Glutamatergic neuron (in vitro differentiated cells): Measurements from ENCODE around the gene PLPP2. TPM values are rescaled to one million over a fixed set of nuclear protein-coding genes. Genes with fewer than 3 reads are reported as not detected.

Source experiments
- DNase-seq: peaks from one replicate; pipeline ENCODE4 v3.0.0; 2022
- H3K27ac Mint-ChIP-seq: one replicate; pipeline ENCODE4 v1.8.0; 2020; ENCODE audit warnings: mild to moderate bottlenecking, mixed read lengths, inconsistent platforms; ENCODE audit not compliant: unreplicated experiment
- H3K27me3 Mint-ChIP-seq: one replicate; pipeline ENCODE4 v1.8.0; 2020; ENCODE audit warnings: mild to moderate bottlenecking, moderate library complexity, mixed read lengths, inconsistent platforms; ENCODE audit not compliant: unreplicated experiment
- H3K36me3 Mint-ChIP-seq: one replicate; pipeline ENCODE4 v1.8.0; 2020; ENCODE audit warnings: mild to moderate bottlenecking, mixed read lengths, inconsistent platforms; ENCODE audit not compliant: unreplicated experiment
- H3K4me1 Mint-ChIP-seq: one replicate; pipeline ENCODE4 v1.8.0; 2020; ENCODE audit warnings: mild to moderate bottlenecking, low read depth, mixed read lengths, inconsistent platforms; ENCODE audit not compliant: unreplicated experiment
- H3K4me3 Mint-ChIP-seq: one replicate; pipeline ENCODE4 v1.8.0; 2020; ENCODE audit warnings: mild to moderate bottlenecking, mixed read lengths, inconsistent platforms; ENCODE audit not compliant: unreplicated experiment
- H3K9me3 Mint-ChIP-seq: one replicate; pipeline ENCODE4 v1.8.0; 2020; ENCODE audit warnings: mild to moderate bottlenecking, moderate library complexity, mixed read lengths, inconsistent platforms; ENCODE audit not compliant: unreplicated experiment
- total RNA-seq: library from RNA; stranded (reverse); fragmentation: NEBNext Ultra II Directional; extraction: Animal tissue kit (Norgen Biotek cat#: 25700); gene quantifications from one replicate; pipeline ENCODE4 v1.2.1, GENCODE V29; 2021; ENCODE audit not compliant: unreplicated experiment
- TF ChIP-seq, protein P1 (sequence below): fragments of 200-600 bp; sonication (generic); IDR thresholded peaks from one replicate; pipeline ENCODE4 v1.5.0; 2021; ENCODE audit not compliant: partially characterized antibody, unreplicated experiment

Gene PLPP2
- total RNA-seq, 1 donor from 2014 or later = 0.64 TPM

DNA sequence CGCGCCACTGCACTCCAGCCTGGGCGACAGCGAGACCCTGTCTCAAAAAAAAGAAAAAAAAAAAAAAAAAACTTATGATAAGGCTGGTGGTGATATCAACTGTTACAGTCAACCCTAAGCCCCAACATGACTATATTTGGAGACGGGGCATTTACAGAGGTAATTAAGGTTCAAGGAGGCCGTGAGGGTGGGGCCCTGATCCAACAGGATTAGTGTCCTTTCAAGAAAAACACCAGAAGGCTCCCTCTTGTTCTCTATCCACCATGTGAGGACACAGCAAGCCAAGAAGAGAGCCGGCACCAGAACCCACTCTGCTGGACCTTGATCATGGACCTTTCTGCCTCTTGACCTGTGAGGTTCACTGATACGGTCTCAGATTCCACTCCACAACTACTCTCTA is 39.3 kb upstream of the PLPP2 start:
- Mint-ChIP-seq H3K36me3 (peaks cover 15% of the 10 kb centered on the region), H3K27me3 (peaks cover 5% of the 10 kb centered on the region), H3K4me1 (no peaks in the 10 kb centered on the region), H3K4me3 (no peak overlapping the region), H3K27ac (no peak overlapping the region), H3K9me3 (peaks cover 3% of the 10 kb centered on the region)
- TF ChIP-seq, protein P1, sequence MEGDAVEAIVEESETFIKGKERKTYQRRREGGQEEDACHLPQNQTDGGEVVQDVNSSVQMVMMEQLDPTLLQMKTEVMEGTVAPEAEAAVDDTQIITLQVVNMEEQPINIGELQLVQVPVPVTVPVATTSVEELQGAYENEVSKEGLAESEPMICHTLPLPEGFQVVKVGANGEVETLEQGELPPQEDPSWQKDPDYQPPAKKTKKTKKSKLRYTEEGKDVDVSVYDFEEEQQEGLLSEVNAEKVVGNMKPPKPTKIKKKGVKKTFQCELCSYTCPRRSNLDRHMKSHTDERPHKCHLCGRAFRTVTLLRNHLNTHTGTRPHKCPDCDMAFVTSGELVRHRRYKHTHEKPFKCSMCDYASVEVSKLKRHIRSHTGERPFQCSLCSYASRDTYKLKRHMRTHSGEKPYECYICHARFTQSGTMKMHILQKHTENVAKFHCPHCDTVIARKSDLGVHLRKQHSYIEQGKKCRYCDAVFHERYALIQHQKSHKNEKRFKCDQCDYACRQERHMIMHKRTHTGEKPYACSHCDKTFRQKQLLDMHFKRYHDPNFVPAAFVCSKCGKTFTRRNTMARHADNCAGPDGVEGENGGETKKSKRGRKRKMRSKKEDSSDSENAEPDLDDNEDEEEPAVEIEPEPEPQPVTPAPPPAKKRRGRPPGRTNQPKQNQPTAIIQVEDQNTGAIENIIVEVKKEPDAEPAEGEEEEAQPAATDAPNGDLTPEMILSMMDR = no peak
- no peak for DNase-seq

GRCh38 chr19:329876-330275 is 38.7 kb upstream of the PLPP2 start:
- H3K4me3 Mint-ChIP-seq = no peak overlapping the region
- H3K4me1 Mint-ChIP-seq = no peaks in the 10 kb centered on the region
- H3K9me3 Mint-ChIP-seq = peaks cover 5% of the 10 kb centered on the region
- TF ChIP-seq, protein P1 = no peak
- H3K36me3 Mint-ChIP-seq = peaks cover 15% of the 10 kb centered on the region
- H3K27me3 Mint-ChIP-seq = peaks cover 5% of the 10 kb centered on the region
- no peak overlapping the region for H3K27ac Mint-ChIP-seq
- no peak for DNase-seq

DNA sequence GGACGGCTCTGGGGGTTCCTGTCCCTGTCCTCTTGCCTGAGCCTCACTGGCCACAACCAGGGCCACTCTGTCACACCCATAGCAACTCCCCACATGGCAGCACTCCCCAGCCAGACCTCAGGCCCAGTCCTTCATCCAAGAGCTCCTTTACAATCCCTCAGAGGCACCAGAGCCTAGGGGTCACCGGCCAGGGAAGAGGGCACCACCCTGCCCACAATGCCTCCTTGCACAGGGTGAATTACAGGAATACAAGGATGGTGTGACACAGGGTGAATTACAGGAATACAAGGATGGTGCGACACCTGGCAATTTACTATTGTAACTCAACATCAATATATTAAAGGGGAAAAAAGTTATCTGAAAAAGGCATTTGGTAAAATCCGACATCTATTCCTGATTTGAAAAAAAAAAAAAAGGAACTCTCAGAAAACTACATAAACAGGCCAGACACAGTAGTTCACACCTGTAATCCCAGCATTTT is 36.9 kb upstream of the PLPP2 start:
- no peak overlapping the region for H3K4me3 Mint-ChIP-seq
- H3K4me1 Mint-ChIP-seq = no peaks in the 10 kb centered on the region
- no peak for DNase-seq
- no peak overlapping the region for H3K27ac Mint-ChIP-seq
- H3K36me3 Mint-ChIP-seq = peaks cover 15% of the 10 kb centered on the region
- H3K27me3 Mint-ChIP-seq = peaks cover 5% of the 10 kb centered on the region
- TF ChIP-seq, protein P1 = no peak
- H3K9me3 Mint-ChIP-seq = peaks cover 5% of the 10 kb centered on the region

GRCh38 chr19:327291-328024 is 36.3 kb upstream of the PLPP2 start:
- H3K9me3 Mint-ChIP-seq = peaks cover 5% of the 10 kb centered on the region
- H3K4me3 Mint-ChIP-seq = no peak overlapping the region
- H3K36me3 Mint-ChIP-seq = peaks cover 15% of the 10 kb centered on the region
- H3K4me1 Mint-ChIP-seq = no peaks in the 10 kb centered on the region
- TF ChIP-seq, protein P1 = no peak
- no peak for DNase-seq
- no peak overlapping the region for H3K27ac Mint-ChIP-seq
- H3K27me3 Mint-ChIP-seq = peaks cover 5% of the 10 kb centered on the region

GRCh38 chr19:326871-327270 is 35.7 kb upstream of the PLPP2 start:
- no peaks in the 10 kb centered on the region for H3K4me1 Mint-ChIP-seq
- H3K4me3 Mint-ChIP-seq = no peak overlapping the region

More at GRCh38 chr19:326871-327270, 35.7 kb upstream of the PLPP2 start:
- TF ChIP-seq, protein P1 = no peak
- DNase-seq = no peak
- Mint-ChIP-seq H3K36me3 (peaks cover 15% of the 10 kb centered on the region), H3K9me3 (peaks cover 5% of the 10 kb centered on the region), H3K27ac (no peak overlapping the region), H3K27me3 (peaks cover 5% of the 10 kb centered on the region)
